HG02763 (cell line): Measurements from ENCODE around the gene ADTRP.

ENCODE experiments used
- ATAC-seq: cut with Tn5 transposase; IDR thresholded peaks from one replicate; pipeline ENCODE4 v1.9.1; 2021; ENCODE audit warnings: mild to moderate bottlenecking, moderate library complexity; ENCODE audit not compliant: unreplicated experiment

ADTRP gene

GRCh38 chr6:11775791-11776409 is 2.7 kb downstream of the ADTRP start:
- ATAC-seq: no peak

- ATAC-seq: no peak
Observed at GRCh38 chr6:11774426-11774825, 4.2 kb downstream of the ADTRP start.

- ATAC-seq: no peak
Observed at GRCh38 chr6:11773581-11773980, 5.0 kb downstream of the ADTRP start.

GRCh38 chr6:11773013-11773412 is 5.6 kb downstream of the ADTRP start:
- ATAC-seq: no peak

GRCh38 chr6:11772109-11772825 is 6.3 kb downstream of the ADTRP start:
- no peak for ATAC-seq

- ATAC-seq: no peak
Observed at GRCh38 chr6:11771473-11772048, 7.0 kb downstream of the ADTRP start.

GRCh38 chr6:11770546-11771466 is 7.8 kb downstream of the ADTRP start:
- no peak for ATAC-seq

- ATAC-seq: no peak
Observed at GRCh38 chr6:11769811-11770545, 8.6 kb downstream of the ADTRP start.

- ATAC-seq: no peak
Observed at GRCh38 chr6:11769244-11769643, 9.4 kb downstream of the ADTRP start.

GRCh38 chr6:11767978-11768756 is 10.4 kb downstream of the ADTRP start:
- no peak for ATAC-seq

- ATAC-seq: no peak
Observed at GRCh38 chr6:11767458-11767857, 11.1 kb downstream of the ADTRP start.

- no peak for ATAC-seq
Observed at GRCh38 chr6:11766589-11767450, 11.8 kb downstream of the ADTRP start.

- no peak for ATAC-seq
Observed at GRCh38 chr6:11766043-11766442, 12.6 kb downstream of the ADTRP start.

GRCh38 chr6:11764250-11764604 is 14.4 kb downstream of the ADTRP start:
- ATAC-seq: no peak

- ATAC-seq: no peak
Observed at GRCh38 chr6:11763460-11764249, 14.9 kb downstream of the ADTRP start.

- no peak for ATAC-seq
Observed at GRCh38 chr6:11762794-11763459, 15.7 kb downstream of the ADTRP start.

- ATAC-seq: no peak
Observed at GRCh38 chr6:11761744-11762620, 16.6 kb downstream of the ADTRP start.
